A172 (cell line): Measurements from ENCODE around the gene CXorf49. TPM values are rescaled to one million over a fixed set of nuclear protein-coding genes. Genes with fewer than 3 reads are reported as not detected.
"Not testable (repeated sequence)": the region's sequence is repeated elsewhere in the genome, so short reads cannot be mapped to it uniquely, and the experiment has no call there.

Experiments
- DNase-seq: peaks from one replicate; pipeline ENCODE4 v3.0.0-alpha.2; 2015; ENCODE audit warnings: low spot score
- total RNA-seq: library from RNA; depleted of rRNA; stranded (reverse); fragments of >200 nt; shearing (Covaris generic); gene quantifications from 2 replicates; pipeline ENCODE4 v1.2.3, GENCODE V29; 2014; rRNA removed

The CXorf49 gene
- total RNA-seq, 1 experiment from 2014 or later, result not detected

- no peak for DNase-seq
These were observed 46.1 kb downstream of the CXorf49 start for GRCh38 chrX:71671938-71672337.

- no peak for DNase-seq
These were observed 46.9 kb downstream of the CXorf49 start for GRCh38 chrX:71671043-71671780.

- DNase-seq, result not testable (repeated sequence)
These were observed 48.1 kb downstream of the CXorf49 start for GRCh38 chrX:71669947-71670346.

GRCh38 chrX:71669492-71669891, 48.6 kb downstream of the CXorf49 start:
- no peak for DNase-seq

GRCh38 chrX:71668248-71668595, 49.9 kb downstream of the CXorf49 start:
- no peak for DNase-seq

- DNase-seq, result no peak
These were observed 50.5 kb downstream of the CXorf49 start, which contains the start of gene LOC101059915 for GRCh38 chrX:71667328-71668247. Gene LOC101059915, plus strand, starts transcription at chrX:71667546.

GRCh38 chrX:71666240-71667223, 51.6 kb downstream of the CXorf49 start:
- DNase-seq, result no peak

- DNase-seq, result no peak
These were observed 52.3 kb downstream of the CXorf49 start for GRCh38 chrX:71665747-71666146.

- no peak for DNase-seq
These were observed 53.1 kb downstream of the CXorf49 start for GRCh38 chrX:71664889-71665491.

Other genes starting within 250 kb of the CXorf49 start
- gene OGT, start 185.2 kb downstream of the CXorf49 start, total RNA-seq, result 51.9 and 55.3 TPM in 2 replicates
- 0.07 and 1.2 TPM in 2 replicates for gene GCNA, start 139.8 kb downstream of the CXorf49 start, total RNA-seq
- gene CXCR3, start 99.8 kb downstream of the CXorf49 start, total RNA-seq, result not detected in 2 replicates
- not detected in 2 replicates for gene CXorf49B, start 45.1 kb upstream of the CXorf49 start, total RNA-seq
- gene NHSL2, start 192.6 kb upstream of the CXorf49 start, total RNA-seq, result not detected in 2 replicates